GM12891 (cell line): ENCODE data around the gene PCMT1.

Source experiments
- PAX5 ChIP-seq: IDR thresholded peaks from 2 replicates; pipeline ENCODE4 v1.6.1; 2011; ENCODE audit warnings: low read length, moderate library complexity, mild to moderate bottlenecking; ENCODE audit not compliant: insufficient read depth, severe bottlenecking
- POLR2A ChIP-seq: IDR thresholded peaks from 2 replicates; pipeline ENCODE4 v1.6.1; 2011; ENCODE audit warnings: low read depth, low read length, control low read depth
- POLR2AphosphoS5 ChIP-seq: IDR thresholded peaks from 2 replicates; pipeline ENCODE4 v1.6.1; 2011; ENCODE audit warnings: low read depth, low read length, control low read depth
- SPI1 ChIP-seq: IDR thresholded peaks from 2 replicates; pipeline ENCODE4 v1.6.1; 2011; ENCODE audit warnings: low read depth, low read length, control low read depth
- TAF1 ChIP-seq: IDR thresholded peaks from 2 replicates; pipeline ENCODE4 v1.6.1; 2011; ENCODE audit warnings: low read depth, low read length, control low read depth

DNA sequence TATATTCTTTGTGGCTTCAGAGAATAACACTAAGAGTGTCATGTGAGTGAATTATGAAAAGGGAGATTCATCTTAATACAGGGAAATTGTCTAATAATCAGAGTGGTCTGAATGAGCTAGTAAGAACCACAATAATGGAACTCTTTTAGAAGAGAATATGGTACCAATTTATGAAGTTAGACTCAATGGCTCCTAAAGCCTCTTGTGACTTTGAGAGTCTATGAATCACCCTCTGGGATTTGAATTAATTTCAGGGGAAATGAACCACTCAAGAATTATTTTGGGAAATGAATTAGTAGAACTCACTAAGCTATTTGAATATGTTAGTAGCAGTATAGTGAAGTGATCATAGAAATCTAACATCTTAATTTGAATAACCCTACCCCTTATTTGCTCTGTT is 14.3 kb downstream of the PCMT1 start:
- TF ChIP-seq POLR2A: no peak
- no peak for TF ChIP-seq POLR2AphosphoS5
- TF ChIP-seq PAX5: no peak
- TF ChIP-seq TAF1: no peak
- no peak for TF ChIP-seq SPI1
